HepG2 (cell line): ENCODE data around the gene MGAT2. TPM values are rescaled to one million over a fixed set of nuclear protein-coding genes. Genes with fewer than 3 reads are reported as not detected.

Experiments
- ATAC-seq: fragments of 200-7000 bp; cut with Tn5 transposase; 3 replicates; pipeline ENCODE4 v1.9.1; 2020; ENCODE audit warnings: mild to moderate bottlenecking, moderate library complexity
- BruUV-seq: library from RNA; stranded (reverse); fragments of 400-500 nt; replicated peaks from 2 replicates; lab custom pipeline; 2021; lab: Mats Ljungman, UMichigan
- CTCF ChIA-PET: fragments of 300-600 bp; formaldehyde crosslinking; extraction: SDS; loops from one replicate; lab custom pipeline; 2021; ENCODE audit warnings: low total read pairs, inconsistent platforms, low intra/inter-chr PET ratio; lab: Yijun Ruan, JAX
- POLR2A ChIA-PET: fragments of 350-600 bp; sonication (Branson Sonifier 250); formaldehyde crosslinking; loops from one replicate; lab custom pipeline; 2020; ENCODE audit warnings: antibody characterized with exemption, inconsistent platforms; lab: Yijun Ruan, JAX
- DNase-seq: peaks from one replicate; pipeline ENCODE4 v3.0.0-alpha.2; 2015; ENCODE audit warnings: low spot score
- FAIRE-seq: peaks from 3 replicates; lab custom pipeline; 2011; peaks lifted over from hg19 to GRCh38; lab: Jason Lieb, UNC
- H2AFZ ChIP-seq: one replicate; pipeline ENCODE4 v1.6.1; 2011; ENCODE audit warnings: low read length, inconsistent platforms
- H3K27ac ChIP-seq: fragments of 300-600 bp; 3 replicates; pipeline ENCODE4 v1.8.0; 2011; ENCODE audit warnings: mixed run types, mild to moderate bottlenecking, mixed read lengths, low read length, inconsistent platforms; ENCODE audit not compliant: insufficient read depth; ENCODE audit errors: extremely low read length
- H3K27me3 ChIP-seq, 2 experiments: fragments of 200-600 bp in 1 of 2; 2 replicates in 1 of 2; 3 replicates in 1 of 2; pipeline versions ENCODE4 v1.6.0 to v1.8.0; 2011; ENCODE audit warnings: low read length in 2 of 2, mild to moderate bottlenecking in 2 of 2, moderate library complexity in 2 of 2, inconsistent platforms in 1 of 2; ENCODE audit not compliant: insufficient read depth in 2 of 2, control insufficient read depth in 1 of 2
- H3K36me3 ChIP-seq, 2 experiments: fragments of 200-600 bp in 1 of 2; replicated peaks in 1 of 2; 2 replicates in 1 of 2; 3 replicates in 1 of 2; pipeline versions ENCODE4 v1.5.1 to v1.8.0; 2011; ENCODE audit warnings: low read length in 2 of 2, inconsistent platforms in 1 of 2; ENCODE audit not compliant: insufficient read depth in 2 of 2, control insufficient read depth in 1 of 2
- H3K4me1 ChIP-seq: 2 replicates; pipeline ENCODE4 v1.5.1; 2012; ENCODE audit warnings: low read length, inconsistent platforms; ENCODE audit not compliant: insufficient read depth
- H3K4me2 ChIP-seq: 2 replicates; pipeline ENCODE4 v1.6.0; 2011; ENCODE audit warnings: low read depth, low read length, inconsistent platforms
- H3K4me3 ChIP-seq, 3 experiments: fragments of 200-600 bp in 1 of 3; sonication (generic), shearing (Covaris generic) in 1 of 3; replicated peaks in 1 of 3; 2 replicates each; pipeline ENCODE4 v1.5.1; 2011 to 2016; ENCODE audit warnings: low read length in 3 of 3, inconsistent platforms in 2 of 3, low read depth in 2 of 3, mild to moderate bottlenecking in 2 of 3, control low read depth in 1 of 3, mixed read lengths in 1 of 3; ENCODE audit not compliant: insufficient read depth in 1 of 3
- H3K79me2 ChIP-seq: one replicate; pipeline ENCODE4 v1.6.1; 2011; ENCODE audit warnings: low read length, inconsistent platforms; ENCODE audit not compliant: insufficient read depth
- H3K9ac ChIP-seq: 2 replicates; pipeline ENCODE4 v1.6.0; 2011; ENCODE audit warnings: mild to moderate bottlenecking, low read depth, low read length, inconsistent platforms; ENCODE audit not compliant: insufficient read depth
- H3K9me3 ChIP-seq: 2 replicates; pipeline ENCODE4 v1.5.1; 2012; ENCODE audit warnings: mild to moderate bottlenecking, low read length
- H4K20me1 ChIP-seq: 2 replicates; pipeline ENCODE4 v1.6.0; 2011; ENCODE audit warnings: inconsistent platforms, mild to moderate bottlenecking, low read length, moderate library complexity; ENCODE audit not compliant: insufficient read depth
- ASH2L ChIP-seq: fragments of 300-600, 200-600 bp; sonication (generic); IDR thresholded peaks from 2 replicates; pipeline ENCODE4 v1.7.0; 2017; ENCODE audit warnings: low read depth, mild to moderate bottlenecking, moderate library complexity, mixed read lengths, low read length; ENCODE audit not compliant: insufficient read length
- CREM ChIP-seq, 2 experiments: sonication (generic) in 1 of 2; formaldehyde crosslinking in 1 of 2; IDR thresholded peaks; 2 replicates each; pipeline versions ENCODE4 v1.4.0 to v1.6.1; 2016 to 2020; ENCODE audit warnings: antibody characterized with exemption in 1 of 2, mild to moderate bottlenecking in 1 of 2, missing genetic modification reagents in 1 of 2
- ERF ChIP-seq: IDR thresholded peaks from 2 replicates; pipeline ENCODE4 v1.6.1; 2018; ENCODE audit warnings: missing biosample characterization, missing genetic modification reagents
- ESRRA ChIP-seq: sonication (generic); formaldehyde crosslinking; IDR thresholded peaks from 2 replicates; pipeline ENCODE4 v1.5.1; 2020; ENCODE audit warnings: mild to moderate bottlenecking, low read depth, missing genetic modification reagents
- HOXA7 ChIP-seq: sonication (generic); formaldehyde crosslinking; IDR thresholded peaks from 2 replicates; pipeline ENCODE4 v1.8.1; 2022; ENCODE audit warnings: mild to moderate bottlenecking, missing genetic modification reagents, moderate library complexity
- JUN ChIP-seq: sonication (generic); formaldehyde crosslinking; IDR thresholded peaks from 2 replicates; pipeline ENCODE4 v1.4.0; 2020; ENCODE audit warnings: mild to moderate bottlenecking, missing genetic modification reagents
- ONECUT2 ChIP-seq: sonication (generic); formaldehyde crosslinking; IDR thresholded peaks from 2 replicates; pipeline ENCODE4 v1.4.0; 2020; ENCODE audit warnings: missing genetic modification reagents
- PHF21A ChIP-seq: sonication (generic); formaldehyde crosslinking; IDR thresholded peaks from 2 replicates; pipeline ENCODE4 v1.5.0; 2020; ENCODE audit warnings: mild to moderate bottlenecking, missing genetic modification reagents
- RARA ChIP-seq: IDR thresholded peaks from 2 replicates; pipeline ENCODE4 v1.6.1; 2016; ENCODE audit warnings: missing genetic modification reagents, missing compliant biosample characterization
- SP1 ChIP-seq, 2 experiments: fragments of 450-650 bp in 1 of 2; sonication (generic) in 1 of 2; formaldehyde crosslinking in 1 of 2; IDR thresholded peaks; 2 replicates each; pipeline versions ENCODE4 v1.4.0 to v1.6.1; 2016 to 2020; ENCODE audit warnings: missing genetic modification reagents in 1 of 2
- SYNCRIP ChIP-seq: fragments of 200-400 bp; formaldehyde crosslinking; IDR thresholded peaks from 2 replicates; pipeline ENCODE4 v1.6.1; 2018; ENCODE audit warnings: mild to moderate bottlenecking, low read depth, low read length; ENCODE audit not compliant: insufficient read depth
- ZNF652 ChIP-seq: IDR thresholded peaks from 2 replicates; pipeline ENCODE4 v1.6.1; 2016; ENCODE audit warnings: low read depth, borderline replicate concordance
- in situ Hi-C: cut with HindIII; loops from 2 replicates; pipeline ENCODE4 v1.10.0; 2017; ENCODE audit warnings: low pct_unique_long_range_greater_than_20kb; ENCODE audit not compliant: extremely low pct_ligation_motif_present
- intact Hi-C: fragments of 100-400 bp; cut with micrococcal nuclease; formaldehyde crosslinking; loops from one replicate; pipeline ENCODE4 v1.10.0; 2022; ENCODE audit not compliant: unreplicated experiment
- polyA plus RNA-seq, 8 experiments: library from polyadenylated mRNA; depleted of rRNA in 3 of 8; stranded (reverse) in 7 of 8; unstranded in 1 of 8; fragments of >200 nt; fragmentation: Illumina TruSeq in 4 of 8; extraction: Trizol in 4 of 8; gene quantifications; 2 replicates each; pipeline versions ENCODE4 v1.2.1 to v1.2.3, GENCODE V29; 2011 to 2016; ENCODE audit warnings: low read depth in 4 of 8, missing spikeins in 1 of 8, mixed read lengths in 1 of 8; ENCODE audit not compliant: insufficient read depth in 1 of 8
- total RNA-seq, 5 experiments: library from RNA; depleted of rRNA; stranded (reverse); fragments of >200 nt; fragmentation: Illumina TruSeq; extraction: Trizol; gene quantifications; 2 replicates each; pipeline ENCODE4 v1.2.3, GENCODE V29; 2016; ENCODE audit warnings: low read depth in 1 of 5
- TF ChIP-seq, protein P1 (sequence below): IDR thresholded peaks from 2 replicates; pipeline ENCODE4 v1.6.1; 2012; ENCODE audit warnings: low read length, improper control_type of control experiment
- TF ChIP-seq, protein P2 (sequence below): sonication (generic); formaldehyde crosslinking; IDR thresholded peaks from 2 replicates; pipeline ENCODE4 v1.4.0; 2020; ENCODE audit warnings: missing genetic modification reagents, mild to moderate bottlenecking, borderline replicate concordance

The MGAT2 gene
- total and polyA plus RNA-seq, 2 of the 13 experiments (the other 11 are each of a cell fraction or from before 2014, with no cell fraction given): 12.9 to 51.9 TPM

- Histone ChIP-seq H4K20me1 (peaks cover 4% of the 10 kb centered on the region; the same call in 1 of the 2 replicates), H3K36me3 (peaks cover 0 to 11% of the 10 kb centered on the region in 2 experiments; a peak in 2 of 5 replicates), H3K79me2 (peaks cover 15% of the 10 kb centered on the region), H3K27me3 (no peaks in the 10 kb centered on the region), H3K9me3 (no peaks in the 10 kb centered on the region), H3K27ac (peak overlapping the region; percentile 70), H2AFZ (no peak overlapping the region), H3K9ac (peak overlapping the region; percentile 48), H3K4me1 (peaks cover 52% of the 10 kb centered on the region), H3K4me2 (peak overlapping the region; percentile 77), H3K4me3 (peak overlapping the region in 1 of 3 experiments; percentile 13; a peak in 1 of 6 replicates)
- ChIA-PET POLR2A (interaction anchor here (1.0 to 3.0 kb wide), 6 partner anchors 8 to 345 kb away, joined by 3 to 10 read pairs (median 4); partner anchors contain the start of genes KLHDC2, RPL36AL and RPS29), CTCF (no interaction called here)
- ATAC-seq (no peak), DNase-seq (no peak), FAIRE-seq (no peak)
- in situ Hi-C loops (no loop called here), intact Hi-C loops (loop anchor here (5.0 kb wide), 1 partner anchor 50 kb away; the partner anchor contains the start of gene KLHDC1)
- no TSS peak for BruUV-seq
- TF ChIP-seq ERF (CRISPR knock-in tag) (0 out of 2 replicates have a peak, but pooled peaks have one; percentile 3), RARA (CRISPR knock-in tag) (no peak), ASH2L (peak; percentile 33), ONECUT2 (CRISPR knock-in tag) (0 out of 2 replicates have a peak, but pooled peaks have one; percentile 0), JUN (CRISPR knock-in tag) (no peak), HOXA7 (CRISPR knock-in tag) (no peak), CREM (IDR thresholded peaks at IDR 0.05) (peak; percentile 26; the same call in 1 of the 2 replicates), CREM (CRISPR knock-in tag; IDR thresholded peaks at IDR 0.05) (no peak), ZNF652 (CRISPR knock-in tag) (peak; percentile 81), SP1 (IDR thresholded peaks at IDR 0.05) (no peak), SP1 (CRISPR knock-in tag; IDR thresholded peaks at IDR 0.05) (no peak), SYNCRIP (no peak), ESRRA (0 out of 2 replicates have a peak, but pooled peaks have one; percentile 3), PHF21A (CRISPR knock-in tag) (peak; percentile 40; the same call in 1 of the 2 replicates)
- TF ChIP-seq, protein P1, sequence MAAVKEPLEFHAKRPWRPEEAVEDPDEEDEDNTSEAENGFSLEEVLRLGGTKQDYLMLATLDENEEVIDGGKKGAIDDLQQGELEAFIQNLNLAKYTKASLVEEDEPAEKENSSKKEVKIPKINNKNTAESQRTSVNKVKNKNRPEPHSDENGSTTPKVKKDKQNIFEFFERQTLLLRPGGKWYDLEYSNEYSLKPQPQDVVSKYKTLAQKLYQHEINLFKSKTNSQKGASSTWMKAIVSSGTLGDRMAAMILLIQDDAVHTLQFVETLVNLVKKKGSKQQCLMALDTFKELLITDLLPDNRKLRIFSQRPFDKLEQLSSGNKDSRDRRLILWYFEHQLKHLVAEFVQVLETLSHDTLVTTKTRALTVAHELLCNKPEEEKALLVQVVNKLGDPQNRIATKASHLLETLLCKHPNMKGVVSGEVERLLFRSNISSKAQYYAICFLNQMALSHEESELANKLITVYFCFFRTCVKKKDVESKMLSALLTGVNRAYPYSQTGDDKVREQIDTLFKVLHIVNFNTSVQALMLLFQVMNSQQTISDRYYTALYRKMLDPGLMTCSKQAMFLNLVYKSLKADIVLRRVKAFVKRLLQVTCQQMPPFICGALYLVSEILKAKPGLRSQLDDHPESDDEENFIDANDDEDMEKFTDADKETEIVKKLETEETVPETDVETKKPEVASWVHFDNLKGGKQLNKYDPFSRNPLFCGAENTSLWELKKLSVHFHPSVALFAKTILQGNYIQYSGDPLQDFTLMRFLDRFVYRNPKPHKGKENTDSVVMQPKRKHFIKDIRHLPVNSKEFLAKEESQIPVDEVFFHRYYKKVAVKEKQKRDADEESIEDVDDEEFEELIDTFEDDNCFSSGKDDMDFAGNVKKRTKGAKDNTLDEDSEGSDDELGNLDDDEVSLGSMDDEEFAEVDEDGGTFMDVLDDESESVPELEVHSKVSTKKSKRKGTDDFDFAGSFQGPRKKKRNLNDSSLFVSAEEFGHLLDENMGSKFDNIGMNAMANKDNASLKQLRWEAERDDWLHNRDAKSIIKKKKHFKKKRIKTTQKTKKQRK: no peak
- TF ChIP-seq, protein P2, sequence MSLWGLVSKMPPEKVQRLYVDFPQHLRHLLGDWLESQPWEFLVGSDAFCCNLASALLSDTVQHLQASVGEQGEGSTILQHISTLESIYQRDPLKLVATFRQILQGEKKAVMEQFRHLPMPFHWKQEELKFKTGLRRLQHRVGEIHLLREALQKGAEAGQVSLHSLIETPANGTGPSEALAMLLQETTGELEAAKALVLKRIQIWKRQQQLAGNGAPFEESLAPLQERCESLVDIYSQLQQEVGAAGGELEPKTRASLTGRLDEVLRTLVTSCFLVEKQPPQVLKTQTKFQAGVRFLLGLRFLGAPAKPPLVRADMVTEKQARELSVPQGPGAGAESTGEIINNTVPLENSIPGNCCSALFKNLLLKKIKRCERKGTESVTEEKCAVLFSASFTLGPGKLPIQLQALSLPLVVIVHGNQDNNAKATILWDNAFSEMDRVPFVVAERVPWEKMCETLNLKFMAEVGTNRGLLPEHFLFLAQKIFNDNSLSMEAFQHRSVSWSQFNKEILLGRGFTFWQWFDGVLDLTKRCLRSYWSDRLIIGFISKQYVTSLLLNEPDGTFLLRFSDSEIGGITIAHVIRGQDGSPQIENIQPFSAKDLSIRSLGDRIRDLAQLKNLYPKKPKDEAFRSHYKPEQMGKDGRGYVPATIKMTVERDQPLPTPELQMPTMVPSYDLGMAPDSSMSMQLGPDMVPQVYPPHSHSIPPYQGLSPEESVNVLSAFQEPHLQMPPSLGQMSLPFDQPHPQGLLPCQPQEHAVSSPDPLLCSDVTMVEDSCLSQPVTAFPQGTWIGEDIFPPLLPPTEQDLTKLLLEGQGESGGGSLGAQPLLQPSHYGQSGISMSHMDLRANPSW (CRISPR knock-in tag): 0 out of 2 replicates have a peak, but pooled peaks have one; percentile 5
Measured at GRCh38 chr14:49642163-49642562, 21.6 kb downstream of the MGAT2 start.
